GM12872 (cell line): Measurements from ENCODE around the gene FHOD1.

ENCODE experiments used
- CTCF ChIP-seq: IDR thresholded peaks from 3 replicates; pipeline ENCODE4 v1.5.1; 2011; ENCODE audit warnings: low read depth, mild to moderate bottlenecking, low read length, moderate library complexity; ENCODE audit not compliant: insufficient read depth

FHOD1 gene

GRCh38 chr16:67284699-67285646 lies 37.7 kb upstream of the FHOD1 start:
- TF ChIP-seq CTCF = 0 out of 3 replicates have a peak, but pooled peaks have one; percentile 25

- no peak for TF ChIP-seq CTCF
Measured at GRCh38 chr16:67283826-67284555, 36.7 kb upstream of the FHOD1 start.

GRCh38 chr16:67283039-67283825 lies 36.0 kb upstream of the FHOD1 start:
- peak; percentile 13; the same call in 1 of the 3 replicates for TF ChIP-seq CTCF

GRCh38 chr16:67282447-67282805 lies 35.1 kb upstream of the FHOD1 start:
- TF ChIP-seq CTCF = no peak

GRCh38 chr16:67281536-67282446 lies 34.5 kb upstream of the FHOD1 start:
- TF ChIP-seq CTCF = no peak

- no peak for TF ChIP-seq CTCF
Measured at GRCh38 chr16:67280090-67281015, 33.1 kb upstream of the FHOD1 start.
